SK-N-SH treated with all-trans-retinoic acid at 6 μM for 48 hours (cell line): ENCODE data around the gene RSPH9.

Source experiments
- ATAC-seq: fragments of 200-7000 bp; cut with Tn5 transposase; 3 replicates; pipeline ENCODE4 v1.9.1; 2020; ENCODE audit warnings: mild to moderate bottlenecking, moderate library complexity
- ARNTL ChIP-seq: fragments of 450-650 bp; formaldehyde crosslinking; IDR thresholded peaks from 2 replicates; pipeline ENCODE4 v1.5.0; 2020; ENCODE audit warnings: low read depth, mild to moderate bottlenecking, moderate library complexity, borderline replicate concordance
- BACH2 ChIP-seq: fragments of 250-450 bp; sonication (Bioruptor Pico); IDR thresholded peaks from 2 replicates; pipeline ENCODE4 v1.9.0; 2021; ENCODE audit warnings: mild to moderate bottlenecking, borderline replicate concordance
- CREB5 ChIP-seq: fragments of 250-450 bp; sonication (Bioruptor Pico); IDR thresholded peaks from 2 replicates; pipeline ENCODE4 v1.5.1; 2020; ENCODE audit warnings: low read depth, mild to moderate bottlenecking, moderate library complexity
- CSDC2 ChIP-seq: fragments of 250-450 bp; sonication (Bioruptor Pico); IDR thresholded peaks from 2 replicates; pipeline ENCODE4 v1.5.0; 2020; ENCODE audit warnings: mild to moderate bottlenecking, moderate library complexity
- ESRRG ChIP-seq: fragments of 250-450 bp; sonication (Bioruptor Pico); IDR thresholded peaks from 2 replicates; pipeline ENCODE4 v1.6.1; 2021; ENCODE audit warnings: mild to moderate bottlenecking
- GLIS3 ChIP-seq: fragments of 250-450 bp; sonication (Bioruptor Pico); IDR thresholded peaks from 2 replicates; pipeline ENCODE4 v1.5.0; 2020; ENCODE audit warnings: mild to moderate bottlenecking, moderate library complexity
- ISL1 ChIP-seq: fragments of 250-450 bp; sonication (Bioruptor Pico); IDR thresholded peaks from 2 replicates; pipeline ENCODE4 v2.1.2; 2022; ENCODE audit warnings: mild to moderate bottlenecking, moderate library complexity
- OSR1 ChIP-seq: fragments of 250-450 bp; sonication (Bioruptor Pico); IDR thresholded peaks from 2 replicates; pipeline ENCODE4 v1.8.0; 2022; ENCODE audit warnings: moderate library complexity, mild to moderate bottlenecking, inconsistent platforms
- POU6F1 ChIP-seq: fragments of 250-450 bp; sonication (Bioruptor Pico); IDR thresholded peaks from 2 replicates; pipeline ENCODE4 v1.8.0; 2021; ENCODE audit warnings: low read depth, mild to moderate bottlenecking, moderate library complexity, borderline replicate concordance
- PPARA ChIP-seq: fragments of 250-450 bp; sonication (Bioruptor Pico); IDR thresholded peaks from 2 replicates; pipeline ENCODE4 v1.5.0; 2020; ENCODE audit warnings: mild to moderate bottlenecking, borderline replicate concordance
- RARB ChIP-seq: fragments of 250-450 bp; sonication (Bioruptor Pico); IDR thresholded peaks from 2 replicates; pipeline ENCODE4 v1.8.0; 2021; ENCODE audit warnings: mild to moderate bottlenecking, moderate library complexity
- TCF4 ChIP-seq: fragments of 250-450 bp; sonication (Bioruptor Pico); IDR thresholded peaks from 2 replicates; pipeline ENCODE4 v1.8.0; 2021; ENCODE audit warnings: mild to moderate bottlenecking, moderate library complexity, borderline replicate concordance
- TOX ChIP-seq: fragments of 250-450 bp; sonication (Bioruptor Pico); IDR thresholded peaks from 2 replicates; pipeline ENCODE4 v1.8.0; 2021; ENCODE audit warnings: mild to moderate bottlenecking, moderate library complexity, borderline replicate concordance
- TSHZ2 ChIP-seq: fragments of 250-450 bp; sonication (Bioruptor Pico); IDR thresholded peaks from 2 replicates; pipeline ENCODE4 v1.5.0; 2020; ENCODE audit warnings: mild to moderate bottlenecking, moderate library complexity
- ZC3H10 ChIP-seq: fragments of 250-450 bp; sonication (Bioruptor Pico); IDR thresholded peaks from 2 replicates; pipeline ENCODE4 v1.5.1; 2021; ENCODE audit warnings: mild to moderate bottlenecking, moderate library complexity
- ZFP3 ChIP-seq: fragments of 250-450 bp; sonication (Bioruptor Pico); IDR thresholded peaks from 2 replicates; pipeline ENCODE4 v1.5.0; 2020; ENCODE audit warnings: mild to moderate bottlenecking, moderate library complexity
- ZFP30 ChIP-seq: fragments of 450-650 bp; formaldehyde crosslinking; IDR thresholded peaks from 2 replicates; pipeline ENCODE4 v1.5.0; 2022; ENCODE audit warnings: mild to moderate bottlenecking, moderate library complexity
- ZNF70 ChIP-seq: fragments of 450-650 bp; formaldehyde crosslinking; IDR thresholded peaks from 2 replicates; pipeline ENCODE4 v1.5.0; 2020; ENCODE audit warnings: mild to moderate bottlenecking, moderate library complexity
- ZNF8 ChIP-seq: fragments of 450-650 bp; formaldehyde crosslinking; IDR thresholded peaks from 2 replicates; pipeline ENCODE4 v1.5.0; 2020; ENCODE audit warnings: mild to moderate bottlenecking, moderate library complexity
- TF ChIP-seq, protein P1 (sequence below): fragments of 250-450 bp; sonication (Bioruptor Pico); IDR thresholded peaks from 2 replicates; pipeline ENCODE4 v1.8.0; 2020; ENCODE audit warnings: mild to moderate bottlenecking, moderate library complexity, borderline replicate concordance
- TF ChIP-seq, protein P2 (sequence below): fragments of 250-450 bp; sonication (Bioruptor Pico); IDR thresholded peaks from 2 replicates; pipeline ENCODE4 v1.5.1; 2021; ENCODE audit warnings: mild to moderate bottlenecking, moderate library complexity

The RSPH9 gene

DNA sequence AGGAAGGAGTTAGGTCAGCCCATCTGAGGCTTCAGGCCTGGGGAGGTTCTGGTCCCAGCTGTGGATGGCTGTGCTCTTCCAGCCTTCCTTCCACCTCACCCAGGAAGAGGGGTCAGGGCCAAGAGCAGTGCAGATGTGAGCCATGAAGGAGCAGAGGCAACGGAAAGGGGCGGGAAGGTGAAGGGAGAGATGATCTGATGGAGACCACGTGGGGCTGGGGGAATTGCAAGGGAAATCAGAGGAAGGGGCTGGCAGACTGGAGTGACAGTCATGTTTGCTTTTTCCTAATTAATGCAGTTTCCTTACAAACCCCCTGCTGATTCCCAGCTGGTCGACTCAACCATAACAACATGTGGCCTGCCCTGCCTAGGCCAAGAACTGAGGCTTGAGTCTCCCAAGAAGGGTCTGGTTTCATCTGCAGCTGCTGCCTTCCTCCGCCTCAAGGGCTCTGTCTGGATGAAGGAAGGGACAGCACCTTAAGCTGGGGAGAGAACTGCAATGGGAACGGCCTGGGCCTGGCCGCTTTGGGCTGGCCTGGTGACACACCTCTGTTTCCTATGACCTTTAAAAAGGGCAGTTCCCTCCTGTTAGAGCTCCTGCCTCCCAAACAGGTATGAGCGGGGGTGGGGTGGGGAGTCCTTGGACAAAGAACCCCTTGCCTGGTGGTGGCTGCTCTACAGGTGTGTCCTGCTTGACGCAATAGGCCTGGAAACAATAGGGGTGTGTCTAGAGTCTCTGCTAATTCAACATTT is 50.6 kb downstream of the RSPH9 start:
- ATAC-seq: no peak
- TF ChIP-seq POU6F1 (CRISPR knock-in tag) (no peak), ZNF8 (CRISPR knock-in tag) (no peak), GLIS3 (no peak), PPARA (no peak), OSR1 (CRISPR knock-in tag) (no peak), TCF4 (CRISPR knock-in tag) (no peak), RARB (CRISPR knock-in tag) (no peak), ZNF70 (CRISPR knock-in tag) (no peak), ZC3H10 (no peak), CREB5 (CRISPR knock-in tag) (no peak), TOX (no peak), ZFP3 (CRISPR knock-in tag) (no peak), TSHZ2 (CRISPR knock-in tag) (no peak), ARNTL (CRISPR knock-in tag) (no peak)
- TF ChIP-seq, protein P1, sequence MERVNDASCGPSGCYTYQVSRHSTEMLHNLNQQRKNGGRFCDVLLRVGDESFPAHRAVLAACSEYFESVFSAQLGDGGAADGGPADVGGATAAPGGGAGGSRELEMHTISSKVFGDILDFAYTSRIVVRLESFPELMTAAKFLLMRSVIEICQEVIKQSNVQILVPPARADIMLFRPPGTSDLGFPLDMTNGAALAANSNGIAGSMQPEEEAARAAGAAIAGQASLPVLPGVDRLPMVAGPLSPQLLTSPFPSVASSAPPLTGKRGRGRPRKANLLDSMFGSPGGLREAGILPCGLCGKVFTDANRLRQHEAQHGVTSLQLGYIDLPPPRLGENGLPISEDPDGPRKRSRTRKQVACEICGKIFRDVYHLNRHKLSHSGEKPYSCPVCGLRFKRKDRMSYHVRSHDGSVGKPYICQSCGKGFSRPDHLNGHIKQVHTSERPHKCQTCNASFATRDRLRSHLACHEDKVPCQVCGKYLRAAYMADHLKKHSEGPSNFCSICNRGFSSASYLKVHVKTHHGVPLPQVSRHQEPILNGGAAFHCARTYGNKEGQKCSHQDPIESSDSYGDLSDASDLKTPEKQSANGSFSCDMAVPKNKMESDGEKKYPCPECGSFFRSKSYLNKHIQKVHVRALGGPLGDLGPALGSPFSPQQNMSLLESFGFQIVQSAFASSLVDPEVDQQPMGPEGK (CRISPR knock-in tag): no peak
- TF ChIP-seq, protein P2, sequence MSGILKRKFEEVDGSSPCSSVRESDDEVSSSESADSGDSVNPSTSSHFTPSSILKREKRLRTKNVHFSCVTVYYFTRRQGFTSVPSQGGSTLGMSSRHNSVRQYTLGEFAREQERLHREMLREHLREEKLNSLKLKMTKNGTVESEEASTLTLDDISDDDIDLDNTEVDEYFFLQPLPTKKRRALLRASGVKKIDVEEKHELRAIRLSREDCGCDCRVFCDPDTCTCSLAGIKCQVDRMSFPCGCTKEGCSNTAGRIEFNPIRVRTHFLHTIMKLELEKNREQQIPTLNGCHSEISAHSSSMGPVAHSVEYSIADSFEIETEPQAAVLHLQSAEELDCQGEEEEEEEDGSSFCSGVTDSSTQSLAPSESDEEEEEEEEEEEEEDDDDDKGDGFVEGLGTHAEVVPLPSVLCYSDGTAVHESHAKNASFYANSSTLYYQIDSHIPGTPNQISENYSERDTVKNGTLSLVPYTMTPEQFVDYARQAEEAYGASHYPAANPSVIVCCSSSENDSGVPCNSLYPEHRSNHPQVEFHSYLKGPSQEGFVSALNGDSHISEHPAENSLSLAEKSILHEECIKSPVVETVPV (CRISPR knock-in tag): no peak

DNA sequence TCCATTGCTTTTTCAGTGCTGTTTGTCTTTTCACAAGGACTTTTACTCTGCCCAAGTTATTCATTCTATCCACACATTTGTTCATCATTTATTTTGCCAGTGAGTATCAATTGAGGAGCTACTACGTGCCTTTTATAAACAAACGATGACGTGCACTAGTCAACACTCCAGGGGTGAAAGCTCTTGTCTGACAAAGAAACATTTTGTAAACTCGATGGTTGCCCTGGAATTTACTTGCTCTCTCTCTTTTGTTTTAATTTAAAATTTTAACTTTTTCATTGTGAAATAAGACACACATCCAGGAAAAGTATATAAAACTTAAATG is 51.1 kb downstream of the RSPH9 start:
- ATAC-seq: no peak
- TF ChIP-seq ESRRG (CRISPR knock-in tag) (no peak), ISL1 (no peak)

DNA sequence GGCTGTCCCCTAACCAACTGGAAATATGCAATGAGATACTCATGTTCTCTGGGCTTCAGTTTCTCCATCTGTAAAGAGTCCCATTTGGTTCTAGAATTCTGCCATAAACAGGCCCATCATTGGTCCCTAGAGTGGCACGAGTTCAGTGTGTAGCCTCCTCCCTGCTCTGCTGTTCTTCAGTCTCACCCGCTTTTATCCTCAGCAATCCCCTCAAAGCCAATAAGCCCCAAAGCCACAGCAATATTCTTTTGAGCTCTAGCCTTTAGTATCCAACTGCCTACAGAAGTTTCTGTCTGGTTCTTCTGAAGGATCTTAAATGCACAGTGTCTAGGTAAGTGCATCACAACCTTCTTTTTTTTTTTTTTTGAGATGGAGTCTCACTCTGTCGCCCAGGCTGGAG is 52.6 kb downstream of the RSPH9 start:
- no peak for ATAC-seq
- TF ChIP-seq PPARA (no peak), ISL1 (no peak), CREB5 (CRISPR knock-in tag) (no peak), OSR1 (CRISPR knock-in tag) (no peak), ZC3H10 (no peak), CSDC2 (CRISPR knock-in tag) (no peak), BACH2 (no peak), ZNF8 (CRISPR knock-in tag) (no peak), RARB (CRISPR knock-in tag) (no peak), ZFP30 (CRISPR knock-in tag) (no peak)
- TF ChIP-seq, protein P2 (CRISPR knock-in tag): no peak
- TF ChIP-seq, protein P1 (CRISPR knock-in tag): no peak
